SIG-M5 treated with dmso at 0.1 percent for 504 hours (cell line): Measurements from ENCODE around the gene GHRHR.
A peak's percentile ranks its signal among the peaks of the same experiment; 100 is the strongest.

Source experiments
- DNase-seq: peaks from one replicate; lab custom pipeline; 2025; ENCODE audit not compliant: unreplicated experiment; lab: John Stamatoyannopoulos, UW

The GHRHR gene

DNA sequence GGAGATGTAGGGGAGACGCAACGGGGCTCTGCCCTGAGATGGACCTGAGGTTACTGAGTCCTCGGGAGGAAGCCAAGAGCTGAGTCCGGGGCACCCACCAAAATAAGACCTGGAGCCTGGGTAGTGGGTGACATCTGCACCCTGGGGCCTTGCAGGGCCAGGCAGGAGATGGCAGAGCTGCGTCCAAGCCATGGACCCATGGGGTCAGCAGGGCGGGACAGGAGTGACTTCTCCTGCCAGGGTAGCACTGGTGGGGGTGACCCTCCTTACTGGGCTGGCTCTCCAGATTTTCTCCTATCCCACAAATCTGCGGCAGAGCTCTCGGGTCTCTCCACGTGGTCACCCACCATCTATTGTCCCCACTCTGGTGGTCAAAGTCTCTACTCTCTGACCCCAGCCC, 2.1 kb downstream of the GHRHR start:
- DNase-seq: no peak

DNA sequence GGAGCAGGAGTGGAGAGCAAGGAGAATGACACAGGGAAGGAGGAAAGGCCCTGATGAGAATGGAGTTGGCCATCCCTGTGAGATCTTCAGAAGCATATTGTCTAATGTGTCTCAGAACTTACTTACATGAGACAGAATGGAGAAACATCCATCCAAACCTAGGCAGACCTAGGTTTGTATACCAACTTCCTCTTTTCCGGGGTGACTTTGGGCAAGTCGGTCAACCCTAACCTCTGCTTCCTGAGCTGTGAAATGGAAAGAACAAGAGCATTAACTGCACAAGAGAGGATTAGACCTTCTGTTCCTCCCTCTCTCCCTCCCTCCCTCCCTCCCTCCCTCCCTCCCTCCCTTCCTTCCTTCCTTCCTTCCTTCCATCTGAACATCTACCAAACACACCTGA, 4.5 kb downstream of the GHRHR start:
- peak; percentile 24 for DNase-seq

DNA sequence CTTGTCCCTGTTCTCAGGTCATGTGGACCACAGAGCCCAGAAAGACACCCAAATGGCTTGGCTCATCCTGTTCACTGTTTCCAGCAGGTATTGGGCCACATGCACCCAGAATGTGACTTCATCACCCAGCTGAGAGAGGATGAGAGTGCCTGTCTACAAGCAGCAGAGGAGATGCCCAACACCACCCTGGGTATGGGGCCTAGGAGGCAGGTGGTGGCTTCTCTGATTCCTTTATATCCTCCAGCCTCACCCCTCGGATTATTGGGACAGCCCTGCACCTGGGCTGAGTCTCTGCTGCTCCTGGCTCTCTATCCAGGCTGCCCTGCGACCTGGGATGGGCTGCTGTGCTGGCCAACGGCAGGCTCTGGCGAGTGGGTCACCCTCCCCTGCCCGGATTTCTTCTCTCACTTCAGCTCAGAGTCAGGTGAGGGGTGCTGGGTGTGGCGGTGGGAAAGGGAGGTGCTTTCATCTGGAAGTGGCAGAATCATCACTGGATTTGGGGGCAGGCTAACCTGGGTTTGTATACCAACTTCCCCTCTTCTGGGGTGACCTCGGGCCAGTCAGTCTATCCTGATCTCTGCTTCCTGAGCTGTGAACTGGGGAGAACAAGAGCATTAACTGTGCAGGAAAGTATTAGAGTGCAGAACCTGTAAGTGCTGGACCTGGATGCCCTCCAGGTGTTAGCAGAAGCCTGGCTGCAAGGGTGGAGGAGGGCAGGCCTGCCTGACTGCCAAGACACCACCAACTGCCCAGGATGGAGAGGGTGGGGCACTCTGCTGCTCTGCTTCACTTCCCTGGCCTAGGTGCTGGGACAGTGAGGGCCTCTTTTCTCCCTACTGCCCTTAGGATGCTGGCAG, 5.2 kb downstream of the GHRHR start:
- DNase-seq: no peak

DNA sequence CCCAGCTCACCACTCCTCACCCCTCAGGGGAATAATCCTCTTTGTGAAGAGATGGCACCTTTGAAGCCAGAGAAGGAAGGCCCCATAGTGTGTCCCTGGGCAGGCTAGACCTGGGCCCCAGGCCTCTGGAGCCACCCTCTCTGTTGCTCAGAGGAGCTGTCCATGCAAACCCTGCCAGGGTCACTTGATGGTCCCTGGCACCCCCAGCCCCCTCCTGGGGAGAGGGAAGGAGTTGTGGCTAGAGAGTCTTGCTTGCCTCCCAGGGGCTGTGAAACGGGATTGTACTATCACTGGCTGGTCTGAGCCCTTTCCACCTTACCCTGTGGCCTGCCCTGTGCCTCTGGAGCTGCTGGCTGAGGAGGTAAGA, 5.8 kb downstream of the GHRHR start:
- no peak for DNase-seq

DNA sequence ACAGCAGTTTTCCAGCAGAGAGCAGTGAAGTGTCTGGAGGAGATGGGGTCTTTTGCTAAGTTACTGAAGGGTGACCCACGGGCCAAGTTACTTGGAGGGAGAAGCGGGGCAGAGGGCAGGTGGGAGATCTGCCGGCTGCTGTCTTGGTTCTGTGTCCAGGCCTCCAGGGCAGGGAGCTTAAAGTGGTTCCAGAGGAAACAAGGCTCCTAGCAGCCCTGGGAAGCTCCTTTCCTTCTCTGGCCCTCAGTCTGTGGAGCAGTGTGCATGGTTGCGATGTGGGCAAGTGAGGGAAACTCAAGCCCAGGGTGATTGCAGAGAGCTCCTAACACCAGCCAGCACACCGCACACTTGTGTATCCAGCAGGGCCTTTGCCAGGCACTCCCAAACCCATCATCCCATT, 6.3 kb downstream of the GHRHR start:
- no peak for DNase-seq

DNA sequence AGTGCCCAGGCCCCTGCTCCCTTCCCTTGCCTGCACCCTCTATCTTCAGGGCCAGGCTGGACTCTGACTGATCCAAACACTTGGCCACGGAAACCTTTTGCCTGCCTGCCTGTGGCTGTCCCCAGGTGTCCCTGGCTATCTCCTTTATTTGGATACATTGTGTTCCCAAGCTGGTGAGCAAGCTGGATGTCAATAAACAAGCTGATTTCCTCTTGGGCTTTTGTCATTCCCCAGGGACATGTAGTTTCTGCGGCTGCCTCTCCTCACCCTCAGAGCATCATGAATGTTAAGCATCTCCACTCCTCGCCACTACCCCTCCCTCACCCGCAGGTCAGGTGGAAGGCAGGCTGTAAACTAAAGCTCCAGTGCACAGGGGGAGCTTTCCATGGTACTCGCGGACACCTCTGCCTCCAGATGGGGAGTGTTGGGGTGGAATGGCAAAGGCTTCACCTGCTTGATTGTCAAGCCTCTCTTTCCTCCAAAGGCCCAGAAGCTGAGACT, 6.9 kb downstream of the GHRHR start:
- DNase-seq: no peak

DNA sequence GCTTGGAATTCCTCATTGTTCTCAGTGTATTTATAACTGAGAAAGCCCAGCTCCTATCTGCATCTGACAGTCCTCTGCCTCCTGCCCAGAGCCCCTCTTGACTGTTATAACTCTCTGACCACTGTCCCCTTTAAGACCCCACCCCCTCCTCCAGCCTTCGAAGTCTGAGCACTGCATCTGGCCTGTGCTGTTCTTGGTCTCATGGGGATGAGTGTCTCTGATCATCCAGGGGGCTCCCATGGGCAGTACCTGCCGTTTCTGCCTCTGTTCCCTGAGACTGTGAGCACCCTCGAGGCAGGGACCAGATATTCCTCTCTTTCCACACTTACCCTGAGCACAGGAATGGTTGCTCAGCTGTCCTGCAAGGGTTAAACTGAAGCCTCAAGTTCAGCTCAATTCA, 7.7 kb downstream of the GHRHR start:
- no peak for DNase-seq

DNA sequence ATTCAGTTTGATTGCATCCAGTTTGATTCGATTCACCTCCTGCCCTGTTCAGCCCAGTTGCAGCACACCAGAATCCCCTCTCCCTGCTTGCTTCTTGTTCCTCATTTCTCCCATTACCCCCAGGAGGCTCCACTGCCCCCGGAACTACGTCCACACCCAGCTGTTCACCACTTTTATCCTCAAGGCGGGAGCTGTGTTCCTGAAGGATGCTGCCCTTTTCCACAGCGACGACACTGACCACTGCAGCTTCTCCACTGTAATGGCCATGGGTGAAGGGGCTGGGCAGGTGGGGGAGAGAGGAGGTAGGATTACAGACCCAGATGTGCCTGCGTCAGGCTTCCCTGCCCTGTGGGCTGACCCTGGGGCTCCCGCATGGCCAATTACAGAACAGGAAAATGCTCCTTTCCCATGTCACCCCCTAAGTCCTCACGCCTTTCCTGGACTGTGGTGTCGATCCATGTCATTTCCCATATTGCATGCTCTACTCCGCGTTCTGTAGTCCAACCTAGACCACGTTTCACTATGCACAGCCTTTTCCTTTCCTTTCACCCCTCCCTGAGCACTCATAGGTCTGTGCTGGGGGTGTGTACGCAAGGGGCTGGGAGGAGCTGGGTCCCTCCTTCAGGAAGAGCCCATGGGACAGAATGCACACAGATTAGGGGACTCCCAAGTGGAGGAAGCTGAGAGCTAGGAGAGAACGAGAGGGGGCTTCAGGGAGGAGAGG, 8.2 kb downstream of the GHRHR start:
- DNase-seq: no peak

DNA sequence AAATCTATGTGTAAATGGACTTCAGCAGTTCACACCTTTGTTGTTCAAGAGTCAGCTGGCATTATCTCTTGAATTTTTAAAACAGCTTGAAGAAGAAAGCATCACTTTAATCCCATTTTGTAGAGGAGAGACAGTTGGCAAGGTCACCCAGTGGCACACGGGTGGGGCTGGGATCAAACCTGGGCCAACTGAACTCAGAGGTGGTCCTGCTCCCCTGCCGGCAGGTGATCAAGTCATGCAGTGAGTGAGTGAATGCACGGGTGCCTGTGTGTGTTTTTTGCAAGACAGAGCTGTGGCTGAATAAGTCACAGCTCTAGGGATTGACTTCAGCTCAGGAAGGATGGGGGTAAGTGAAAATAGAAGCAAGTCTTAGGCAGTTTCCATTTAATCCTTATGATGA, 9.5 kb downstream of the GHRHR start:
- no peak for DNase-seq

DNA sequence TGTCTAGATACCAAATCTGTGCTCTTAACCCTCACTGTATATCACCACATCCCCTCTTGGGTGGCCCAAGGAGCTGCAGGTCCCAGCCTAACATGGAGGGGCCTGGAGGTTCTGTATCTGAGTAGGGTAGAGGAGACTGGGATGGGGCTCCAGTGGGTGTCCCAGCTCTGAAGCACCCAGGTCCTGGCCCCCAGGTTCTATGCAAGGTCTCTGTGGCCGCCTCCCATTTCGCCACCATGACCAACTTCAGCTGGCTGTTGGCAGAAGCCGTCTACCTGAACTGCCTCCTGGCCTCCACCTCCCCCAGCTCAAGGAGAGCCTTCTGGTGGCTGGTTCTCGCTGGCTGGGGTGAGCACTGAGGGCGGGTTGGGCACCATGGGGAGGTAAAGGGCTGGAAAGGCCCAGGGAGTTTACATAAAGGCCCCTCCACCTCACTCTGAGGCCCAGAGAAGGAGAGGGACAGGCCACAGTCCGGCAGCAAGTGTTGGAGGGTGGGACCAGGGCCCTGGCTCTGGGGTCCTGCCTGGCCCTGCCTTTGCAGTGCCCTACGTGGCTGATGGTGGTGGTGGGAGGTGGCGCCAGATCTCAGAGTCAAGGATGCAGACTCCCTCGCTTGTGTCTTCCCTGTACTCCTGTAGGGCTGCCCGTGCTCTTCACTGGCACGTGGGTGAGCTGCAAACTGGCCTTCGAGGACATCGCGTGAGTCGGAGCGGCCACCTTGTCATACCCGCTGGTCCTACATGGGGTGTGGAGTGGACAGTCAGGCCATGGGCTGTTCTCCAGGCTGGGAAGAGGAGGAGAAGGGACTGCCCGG, 10.2 kb downstream of the GHRHR start:
- no peak for DNase-seq

DNA sequence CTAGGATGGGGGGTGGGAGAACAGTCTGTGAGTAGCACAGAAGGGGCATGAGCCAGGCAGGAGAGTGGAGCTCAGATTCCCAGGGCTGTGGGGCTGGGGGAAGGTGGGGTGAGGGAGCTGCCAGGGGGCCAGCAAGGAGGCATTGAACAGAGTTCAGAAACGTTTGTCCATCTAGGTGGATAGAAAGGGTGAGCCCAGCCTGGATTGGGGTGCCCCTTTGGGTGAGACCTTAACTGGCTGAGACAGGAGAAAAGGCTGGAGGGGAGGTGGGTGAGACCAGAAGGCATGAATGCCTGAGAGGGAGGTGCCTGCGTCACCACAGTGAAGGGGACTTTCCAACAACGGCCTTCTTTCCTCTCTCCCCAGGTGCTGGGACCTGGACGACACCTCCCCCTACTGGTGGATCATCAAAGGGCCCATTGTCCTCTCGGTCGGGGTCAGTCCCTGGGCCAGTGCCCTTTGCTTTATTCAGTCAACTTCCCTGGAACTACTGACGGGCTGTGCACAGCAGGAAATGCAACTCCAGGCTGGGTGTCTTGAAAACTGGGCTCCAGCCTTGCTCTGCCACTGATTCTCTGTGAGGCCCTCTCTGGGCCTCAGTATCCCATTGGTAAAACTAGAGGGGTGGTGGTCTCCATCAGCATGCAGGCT, 11.0 kb downstream of the GHRHR start:
- DNase-seq: peak; percentile 14

DNA sequence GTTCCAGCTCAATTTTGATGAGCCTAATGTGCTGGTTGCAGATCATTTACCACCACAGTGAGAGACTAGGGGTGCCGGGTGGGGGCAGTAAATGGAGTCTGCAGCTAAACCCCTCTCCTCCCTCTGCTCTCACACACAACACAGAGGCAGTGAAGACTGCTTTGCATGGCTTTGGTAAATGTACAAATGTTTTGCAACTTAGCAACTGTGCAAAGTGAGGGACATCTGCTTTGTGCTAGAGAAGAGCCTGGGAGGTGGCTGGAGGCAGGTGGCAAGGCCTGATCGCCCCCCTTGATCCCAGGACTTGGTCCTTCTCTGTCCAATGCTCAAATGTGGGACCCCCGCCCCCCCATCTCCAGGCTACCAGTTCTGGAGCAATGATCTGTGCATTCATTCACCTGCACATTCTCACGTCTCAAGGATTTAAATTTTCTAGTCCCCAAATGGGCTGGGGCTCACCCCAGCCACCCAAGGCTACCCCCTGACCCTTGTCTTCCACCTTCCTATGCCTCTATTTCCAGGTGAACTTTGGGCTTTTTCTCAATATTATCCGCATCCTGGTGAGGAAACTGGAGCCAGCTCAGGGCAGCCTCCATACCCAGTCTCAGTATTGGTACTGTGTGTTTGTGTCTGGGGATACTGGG, 11.6 kb downstream of the GHRHR start:
- no peak for DNase-seq

DNA sequence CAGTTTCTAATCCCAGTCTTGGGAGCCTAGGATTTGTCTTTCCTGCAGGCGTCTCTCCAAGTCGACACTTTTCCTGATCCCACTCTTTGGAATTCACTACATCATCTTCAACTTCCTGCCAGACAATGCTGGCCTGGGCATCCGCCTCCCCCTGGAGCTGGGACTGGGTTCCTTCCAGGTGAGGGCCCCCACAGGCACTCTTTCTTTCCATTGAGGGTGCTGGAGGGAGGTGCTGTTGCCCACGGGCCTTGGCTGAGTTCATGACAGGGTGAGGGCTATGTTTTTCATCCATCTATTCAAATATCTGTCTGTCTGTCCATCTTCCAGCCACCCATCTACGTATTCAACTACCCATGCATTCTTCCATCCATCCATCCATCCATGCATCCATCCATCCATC, 12.6 kb downstream of the GHRHR start:
- no peak for DNase-seq

DNA sequence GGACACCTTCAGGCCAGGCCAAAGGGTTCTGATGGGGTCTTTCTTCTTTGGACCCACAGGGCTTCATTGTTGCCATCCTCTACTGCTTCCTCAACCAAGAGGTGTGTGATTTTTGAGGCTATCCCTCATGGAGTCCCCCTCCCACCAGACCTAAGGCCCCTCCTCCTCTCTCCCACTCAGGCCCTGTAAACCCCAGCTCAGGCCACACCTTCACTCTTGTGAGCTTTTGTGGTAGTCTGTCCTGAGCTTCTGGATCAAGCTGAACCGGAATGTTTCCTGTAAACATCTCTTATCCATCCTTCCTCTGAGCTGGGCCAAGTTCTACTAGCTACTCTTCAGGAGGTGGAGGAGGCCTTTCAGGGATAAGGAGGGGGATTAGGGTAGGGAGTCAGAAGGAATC, 13.5 kb downstream of the GHRHR start:
- DNase-seq: no peak

DNA sequence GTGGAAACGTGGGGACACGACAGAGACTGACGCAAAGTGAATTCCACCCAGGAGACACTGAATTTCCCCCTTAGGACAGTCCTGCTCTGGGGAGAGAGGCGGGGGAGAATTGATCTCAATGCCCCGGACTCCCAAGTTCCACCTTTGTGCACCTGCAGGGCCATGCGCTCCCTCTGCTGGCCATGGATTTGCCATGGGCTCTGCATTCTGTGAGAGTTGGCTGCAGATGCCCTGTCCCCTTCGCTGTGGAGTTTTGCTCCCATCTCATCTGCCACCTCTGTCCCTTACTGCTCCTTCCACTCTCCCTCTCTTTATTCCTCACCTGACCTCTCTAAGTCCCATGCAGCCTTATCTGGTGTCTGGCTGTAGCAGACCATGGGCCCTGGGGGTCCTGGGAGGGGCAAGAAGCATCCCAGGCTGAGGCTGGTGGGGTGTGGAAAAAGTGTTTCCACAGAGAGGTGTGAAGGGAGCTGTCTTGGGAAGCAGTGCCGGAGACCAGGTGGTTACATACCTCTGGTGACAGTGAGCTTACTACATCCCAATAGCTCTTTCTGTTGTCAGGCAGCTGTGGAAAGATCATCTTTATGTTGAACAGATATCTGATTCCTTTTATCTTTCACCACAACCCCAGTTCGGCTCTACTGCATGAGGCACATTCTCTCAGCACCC, 14.3 kb downstream of the GHRHR start:
- peak; percentile 9 for DNase-seq

DNA sequence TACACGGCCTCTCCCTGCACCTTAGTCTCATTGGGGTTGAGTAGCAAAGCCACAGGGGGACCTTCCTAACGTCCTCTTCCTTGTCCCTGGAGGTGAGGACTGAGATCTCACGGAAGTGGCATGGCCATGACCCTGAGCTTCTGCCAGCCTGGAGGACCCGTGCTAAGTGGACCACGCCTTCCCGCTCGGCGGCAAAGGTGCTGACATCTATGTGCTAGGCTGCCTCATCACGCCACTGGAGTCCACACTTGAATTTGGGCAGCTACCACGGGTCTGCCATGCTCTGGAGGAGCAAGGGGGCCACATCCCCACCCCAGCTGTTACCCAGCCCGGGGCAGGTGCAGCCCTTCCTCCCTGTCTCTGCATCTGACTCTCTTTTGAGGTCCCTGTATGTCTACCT, 15.3 kb downstream of the GHRHR start:
- no peak for DNase-seq

DNA sequence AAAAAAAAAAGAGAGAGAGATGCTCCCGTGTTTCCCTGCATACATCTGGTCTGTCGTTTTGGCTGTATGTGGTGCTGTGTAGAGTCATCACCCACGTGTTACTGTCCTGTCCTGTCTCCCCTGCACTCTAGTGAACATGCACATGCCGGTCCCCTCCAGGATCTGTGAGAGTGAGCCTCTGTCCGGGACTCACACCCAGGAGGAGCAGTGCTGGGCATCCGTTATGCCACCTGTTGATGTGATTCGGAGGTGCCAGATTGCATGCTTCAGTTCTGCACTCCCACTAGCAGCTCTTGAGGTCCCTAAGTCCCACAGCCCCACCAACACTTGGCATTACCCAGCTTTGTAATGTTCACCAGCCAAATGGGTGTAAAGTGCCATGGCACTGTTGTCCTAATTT, 16.4 kb downstream of the GHRHR start:
- DNase-seq: no peak

DNA sequence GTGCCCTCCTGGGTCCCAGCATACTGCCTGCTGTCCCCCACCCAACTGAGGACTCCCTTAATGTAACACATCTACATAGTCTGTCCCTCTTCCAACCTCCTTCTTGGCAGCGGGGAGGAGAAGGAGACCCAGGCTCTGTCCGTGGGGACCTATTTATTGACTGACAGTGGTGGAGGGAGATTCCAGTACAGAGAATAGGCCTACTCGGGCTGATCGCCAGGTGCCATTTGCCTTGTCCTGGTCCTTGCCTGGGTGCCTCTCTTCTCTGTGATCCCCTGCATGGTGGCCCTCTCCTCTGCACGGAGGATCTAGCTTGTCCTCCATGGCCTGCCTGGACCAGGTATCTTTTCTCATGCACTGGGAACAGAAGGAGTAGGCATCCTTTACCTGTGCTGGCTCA, 17.0 kb downstream of the GHRHR start:
- DNase-seq: no peak

DNA sequence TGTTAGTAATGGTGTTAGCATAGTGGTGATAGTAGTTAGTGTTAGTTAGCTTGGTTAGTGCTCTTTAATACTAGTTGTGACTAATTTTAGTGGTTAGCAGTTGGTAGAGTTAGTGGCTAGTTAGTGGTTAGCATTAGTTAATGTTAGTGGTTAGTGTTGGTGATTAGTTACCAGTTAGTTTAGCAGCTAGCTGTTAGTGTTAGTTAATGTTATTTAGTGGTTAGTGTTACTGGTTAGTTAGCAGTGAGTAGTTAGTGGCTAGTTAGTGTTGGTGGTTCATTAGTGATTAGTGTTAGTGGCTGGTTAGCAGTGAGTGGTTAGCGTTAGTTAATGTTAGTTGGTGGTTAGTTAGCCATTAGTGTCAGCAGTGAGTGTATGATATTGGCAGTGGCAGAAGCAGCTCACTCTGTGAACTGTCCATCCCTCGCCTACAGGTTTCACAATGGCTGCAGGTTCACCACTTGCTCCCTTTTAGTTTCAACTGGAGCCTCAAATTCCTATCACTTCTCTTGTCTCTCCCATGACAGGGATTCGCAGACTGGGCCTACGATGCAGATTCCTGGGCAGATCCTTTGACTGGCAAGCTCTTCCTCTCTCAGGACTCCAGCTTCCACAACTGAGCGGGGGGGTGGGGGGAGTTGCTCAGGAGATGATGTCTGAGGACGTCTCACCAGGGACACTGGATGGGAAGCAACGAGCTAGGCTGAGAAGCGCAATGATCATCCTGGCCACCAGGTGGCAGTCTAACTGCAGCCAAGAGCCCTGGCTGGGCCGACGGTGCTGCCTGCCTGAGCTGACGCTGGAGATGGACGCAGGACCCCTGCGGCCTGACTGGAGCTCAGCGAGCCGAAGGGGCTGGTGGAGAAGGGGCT, 19.5 kb downstream of the GHRHR start:
- peak; percentile 52 for DNase-seq
